HCT116 (cell line): Measurements from ENCODE around the gene SLFN5. TPM values are rescaled to one million over a fixed set of nuclear protein-coding genes. Genes with fewer than 3 reads are reported as not detected.

ENCODE experiments used
- ATAC-seq: fragments of 200-7000 bp; cut with Tn5 transposase; 2 replicates; pipeline ENCODE4 v1.9.1; 2020; ENCODE audit warnings: mild to moderate bottlenecking, moderate library complexity
- BruUV-seq: library from RNA; stranded (reverse); fragments of 400-500 nt; replicated peaks from 2 replicates; lab custom pipeline; 2021; lab: Mats Ljungman, UMichigan
- CTCF ChIA-PET: fragments of 300-600 bp; sonication (Branson Sonifier 250); formaldehyde crosslinking; loops from one replicate; lab custom pipeline; 2021; ENCODE audit warnings: antibody characterized with exemption; lab: Charles Lee
- POLR2A ChIA-PET: fragments of 300-600, 350-600 bp; sonication (Branson Sonifier 250); formaldehyde crosslinking; loops from one replicate; lab custom pipeline; 2021; ENCODE audit warnings: antibody characterized with exemption; lab: Charles Lee
- RAD21 ChIA-PET, 2 experiments: fragments of 300-600 bp; sonication (Branson Sonifier 250); formaldehyde crosslinking; loops; one replicate each; lab custom pipeline; 2023; ENCODE audit warnings: low total read pairs in 2 of 2; ENCODE audit not compliant: uncharacterized antibody in 2 of 2, unreplicated experiment in 2 of 2, low non-redundant PET in 1 of 2; lab: Charles Lee
- DNase-seq: peaks from one replicate; pipeline ENCODE4 v3.0.0-alpha.2; 2010; ENCODE audit warnings: low read depth, low spot score
- H2AFZ ChIP-seq: fragments of 200-600 bp; shearing (Covaris generic), sonication (generic); 2 replicates; pipeline ENCODE4 v1.6.1; 2017; ENCODE audit warnings: low read depth, mixed run types, mixed read lengths, antibody characterized with exemption, low read length; ENCODE audit not compliant: poor library complexity, severe bottlenecking
- H3K27ac ChIP-seq: 2 replicates; pipeline ENCODE4 v1.5.1; 2012; ENCODE audit warnings: low read depth, low read length
- H3K27me3 ChIP-seq: fragments of 200-600 bp; sonication (generic); 2 replicates; pipeline ENCODE4 v1.6.1; 2016; ENCODE audit warnings: mixed run types, low read length, mixed read lengths; ENCODE audit not compliant: insufficient read depth
- H3K36me3 ChIP-seq, 2 experiments: fragments of 200-500 bp in 1 of 2; fragments of 200-600 bp in 1 of 2; sonication (Bioruptor generic) in 1 of 2; sonication (generic) in 1 of 2; 2 replicates each; pipeline versions ENCODE4 v1.5.1 to v1.6.1; 2014 to 2016; ENCODE audit warnings: low read length in 2 of 2, inconsistent platforms in 1 of 2, mixed read lengths in 1 of 2, mixed run types in 1 of 2; ENCODE audit not compliant: insufficient read depth in 2 of 2, control insufficient read depth in 1 of 2
- H3K4me1 ChIP-seq, 2 experiments: fragments of 200-600 bp in 1 of 2; sonication (generic) in 1 of 2; 2 replicates each; pipeline versions ENCODE4 v1.5.1 to v1.6.1; 2012 to 2017; ENCODE audit warnings: low read length in 2 of 2, inconsistent platforms in 1 of 2, mild to moderate bottlenecking in 1 of 2, mixed read lengths in 1 of 2, mixed run types in 1 of 2, moderate library complexity in 1 of 2; ENCODE audit not compliant: insufficient read depth in 2 of 2, control insufficient read depth in 1 of 2
- H3K4me2 ChIP-seq: fragments of 200-600 bp; sonication (generic); 2 replicates; pipeline ENCODE4 v1.6.1; 2017; ENCODE audit warnings: mixed run types, low read length, mixed read lengths
- H3K4me3 ChIP-seq, 2 experiments: fragments of 200-600 bp in 1 of 2; sonication (generic) in 1 of 2; replicated peaks in 1 of 2; 2 replicates each; pipeline ENCODE4 v1.5.1; 2011 to 2016; ENCODE audit warnings: low read length in 2 of 2, control low read depth in 1 of 2, low read depth in 1 of 2, mild to moderate bottlenecking in 1 of 2, mixed read lengths in 1 of 2, mixed run types in 1 of 2
- H3K79me2 ChIP-seq: fragments of 200-600 bp; sonication (generic); 2 replicates; pipeline ENCODE4 v1.6.1; 2017; ENCODE audit warnings: mild to moderate bottlenecking, mixed run types, low read length, moderate library complexity, mixed read lengths; ENCODE audit not compliant: insufficient read depth
- H3K9ac ChIP-seq: fragments of 200-600 bp; sonication (generic); 2 replicates; pipeline ENCODE4 v1.6.1; 2016; ENCODE audit warnings: low read length, mixed read lengths
- H3K9me2 ChIP-seq: fragments of 200-600 bp; sonication (generic), shearing (Covaris generic); 2 replicates; pipeline ENCODE4 v1.6.1; 2017; ENCODE audit warnings: mixed run types, mild to moderate bottlenecking, moderate library complexity; ENCODE audit not compliant: insufficient read depth
- H3K9me3 ChIP-seq, 2 experiments: fragments of 200-500 bp in 1 of 2; fragments of 200-600 bp in 1 of 2; sonication (Bioruptor generic) in 1 of 2; sonication (generic) in 1 of 2; 2 replicates each; pipeline ENCODE4 v1.6.1; 2014 to 2017; ENCODE audit warnings: low read length in 2 of 2, mixed read lengths in 2 of 2, inconsistent platforms in 1 of 2, low read depth in 1 of 2, mild to moderate bottlenecking in 1 of 2, mixed run types in 1 of 2, moderate library complexity in 1 of 2; ENCODE audit not compliant: control insufficient read depth in 1 of 2, insufficient read depth in 1 of 2
- H4K20me1 ChIP-seq: fragments of 200-600 bp; sonication (generic), shearing (Covaris generic); 2 replicates; pipeline ENCODE4 v1.6.1; 2017; ENCODE audit warnings: mixed run types, mild to moderate bottlenecking, moderate library complexity; ENCODE audit not compliant: insufficient read depth
- CBX3 ChIP-seq: IDR thresholded peaks from 2 replicates; pipeline ENCODE4 v1.6.1; 2012; ENCODE audit warnings: low read depth
- CEBPB ChIP-seq: IDR thresholded peaks from 2 replicates; pipeline ENCODE4 v1.6.1; 2012; ENCODE audit warnings: low read depth
- ELF1 ChIP-seq: IDR thresholded peaks from 2 replicates; pipeline ENCODE4 v1.6.1; 2012; ENCODE audit warnings: low read depth, borderline replicate concordance
- EZH2 ChIP-seq: fragments of 200-600 bp; sonication (generic); IDR thresholded peaks from 2 replicates; pipeline ENCODE4 v1.6.1; 2017; ENCODE audit warnings: antibody characterized with exemption, mixed run types
- POLR2A ChIP-seq: IDR thresholded peaks from 2 replicates; pipeline ENCODE4 v1.7.0; 2011; ENCODE audit warnings: borderline replicate concordance; ENCODE audit not compliant: insufficient read depth, insufficient read length; ENCODE audit errors: extremely low read depth
- POLR2AphosphoS5 ChIP-seq: IDR thresholded peaks from 2 replicates; pipeline ENCODE4 v1.6.1; 2011; ENCODE audit warnings: mild to moderate bottlenecking, low read depth, low read length, moderate library complexity
- SIN3A ChIP-seq: IDR thresholded peaks from 2 replicates; pipeline ENCODE4 v1.6.1; 2012; ENCODE audit warnings: low read depth
- SRF ChIP-seq: IDR thresholded peaks from 2 replicates; pipeline ENCODE4 v1.6.1; 2012; ENCODE audit warnings: low read depth
- TCF7L2 ChIP-seq: IDR thresholded peaks from 2 replicates; pipeline ENCODE4 v1.7.0; 2011; ENCODE audit warnings: borderline replicate concordance, inconsistent platforms; ENCODE audit not compliant: insufficient read depth, insufficient read length; ENCODE audit errors: extremely low read depth
- YY1 ChIP-seq: IDR thresholded peaks from 2 replicates; pipeline ENCODE4 v1.6.1; 2011; ENCODE audit warnings: low read length, low read depth, moderate library complexity, mild to moderate bottlenecking; ENCODE audit not compliant: insufficient replicate concordance; ENCODE audit errors: extremely low read depth
- ZFX ChIP-seq: fragments of 450-650 bp; IDR thresholded peaks from 2 replicates; pipeline ENCODE4 v1.6.1; 2017
- intact Hi-C: fragments of 100-400 bp; cut with micrococcal nuclease; formaldehyde crosslinking; loops from 2 replicates; pipeline ENCODE4 v1.10.0; 2022
- total RNA-seq: library from RNA; stranded (reverse); gene quantifications from one replicate; pipeline ENCODE4 v1.2.1, GENCODE V29; 2021; ENCODE audit not compliant: unreplicated experiment
- TF ChIP-seq, protein P1 (sequence below): IDR thresholded peaks from 2 replicates; pipeline ENCODE4 v1.6.1; 2011; ENCODE audit warnings: mild to moderate bottlenecking, low read length, moderate library complexity; ENCODE audit not compliant: insufficient replicate concordance; ENCODE audit errors: extremely low read depth
- TF ChIP-seq, protein P2 (sequence below): IDR thresholded peaks from 2 replicates; pipeline ENCODE4 v1.6.1; 2012
- TF ChIP-seq, protein P3 (sequence below), 3 experiments: fragments of 200-600 bp in 1 of 3; sonication (generic) in 1 of 3; IDR thresholded peaks in 2 of 3; conservative IDR thresholded peaks in 1 of 3; 2 replicates each; pipeline ENCODE4 v1.5.1; 2012 to 2017; ENCODE audit warnings: low read depth in 2 of 3, low read length in 2 of 3, antibody characterized with exemption in 1 of 3, borderline replicate concordance in 1 of 3, control low read depth in 1 of 3, mild to moderate bottlenecking in 1 of 3, mixed read lengths in 1 of 3, mixed run types in 1 of 3, moderate library complexity in 1 of 3; ENCODE audit not compliant: insufficient read depth in 1 of 3
- TF ChIP-seq, protein P4 (sequence below): IDR thresholded peaks from 2 replicates; pipeline ENCODE4 v1.6.1; 2012
- TF ChIP-seq, protein P5 (sequence below): IDR thresholded peaks from 2 replicates; pipeline ENCODE4 v1.6.1; 2012; ENCODE audit warnings: low read depth

Gene SLFN5
- total RNA-seq, 1 experiment from 2014 or later: 23.7 TPM

DNA sequence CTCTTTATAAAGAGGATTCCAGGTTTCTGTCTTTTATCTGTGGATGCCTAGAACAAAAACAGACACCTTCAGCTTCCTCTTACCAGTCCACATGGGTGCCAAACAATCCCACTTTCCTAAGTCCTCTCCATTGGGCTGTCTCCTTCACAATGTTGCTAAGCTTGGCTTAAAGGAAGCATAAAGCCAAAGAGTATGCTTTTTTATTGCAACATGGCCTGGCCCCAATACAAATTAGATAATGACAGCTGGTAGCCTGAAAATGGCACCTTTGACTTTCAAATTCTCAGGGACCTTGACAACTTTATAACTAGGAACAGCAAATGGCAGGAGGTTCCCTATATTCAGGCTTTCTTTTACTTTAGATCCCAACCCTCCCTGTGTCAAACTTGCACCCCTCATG lies 55.8 kb downstream of the SLFN5 start:
- Histone ChIP-seq H2AFZ (no peak overlapping the region), H3K4me1 (peaks cover 2 to 3% of the 10 kb centered on the region in 2 experiments; a peak in 2 of 4 replicates), H3K9ac (no peak overlapping the region), H3K79me2 (no peaks in the 10 kb centered on the region), H3K27ac (no peak overlapping the region), H4K20me1 (no peaks in the 10 kb centered on the region), H3K27me3 (peaks cover 11% of the 10 kb centered on the region; the same call in 1 of the 2 replicates), H3K36me3 (no peaks in the 10 kb centered on the region), H3K4me3 (no peak overlapping the region), H3K9me3 (0 out of 4 replicates have a peak, but pooled peaks cover 3 to 4% of the 10 kb centered on the region in 2 experiments), H3K9me2 (no peaks in the 10 kb centered on the region), H3K4me2 (no peak overlapping the region)
- POLR2A ChIA-PET: no interaction called here
- intact Hi-C loops: no loop called here
- CTCF ChIA-PET: no interaction called here
- BruUV-seq: no TSS peak
- DNase-seq (no peak), ATAC-seq (no peak)
- RAD21 ChIA-PET: no interaction called here
- no peak for TF ChIP-seq ELF1
- TF ChIP-seq YY1: no peak
- TF ChIP-seq CBX3: no peak
- TF ChIP-seq SRF: no peak
- TF ChIP-seq, protein P1, sequence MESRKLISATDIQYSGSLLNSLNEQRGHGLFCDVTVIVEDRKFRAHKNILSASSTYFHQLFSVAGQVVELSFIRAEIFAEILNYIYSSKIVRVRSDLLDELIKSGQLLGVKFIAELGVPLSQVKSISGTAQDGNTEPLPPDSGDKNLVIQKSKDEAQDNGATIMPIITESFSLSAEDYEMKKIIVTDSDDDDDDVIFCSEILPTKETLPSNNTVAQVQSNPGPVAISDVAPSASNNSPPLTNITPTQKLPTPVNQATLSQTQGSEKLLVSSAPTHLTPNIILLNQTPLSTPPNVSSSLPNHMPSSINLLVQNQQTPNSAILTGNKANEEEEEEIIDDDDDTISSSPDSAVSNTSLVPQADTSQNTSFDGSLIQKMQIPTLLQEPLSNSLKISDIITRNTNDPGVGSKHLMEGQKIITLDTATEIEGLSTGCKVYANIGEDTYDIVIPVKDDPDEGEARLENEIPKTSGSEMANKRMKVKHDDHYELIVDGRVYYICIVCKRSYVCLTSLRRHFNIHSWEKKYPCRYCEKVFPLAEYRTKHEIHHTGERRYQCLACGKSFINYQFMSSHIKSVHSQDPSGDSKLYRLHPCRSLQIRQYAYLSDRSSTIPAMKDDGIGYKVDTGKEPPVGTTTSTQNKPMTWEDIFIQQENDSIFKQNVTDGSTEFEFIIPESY: no peak
- TF ChIP-seq TCF7L2: no peak
- no peak for TF ChIP-seq EZH2
- TF ChIP-seq CEBPB: no peak
- TF ChIP-seq, protein P2, sequence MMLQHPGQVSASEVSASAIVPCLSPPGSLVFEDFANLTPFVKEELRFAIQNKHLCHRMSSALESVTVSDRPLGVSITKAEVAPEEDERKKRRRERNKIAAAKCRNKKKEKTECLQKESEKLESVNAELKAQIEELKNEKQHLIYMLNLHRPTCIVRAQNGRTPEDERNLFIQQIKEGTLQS: no peak
- TF ChIP-seq, protein P3, sequence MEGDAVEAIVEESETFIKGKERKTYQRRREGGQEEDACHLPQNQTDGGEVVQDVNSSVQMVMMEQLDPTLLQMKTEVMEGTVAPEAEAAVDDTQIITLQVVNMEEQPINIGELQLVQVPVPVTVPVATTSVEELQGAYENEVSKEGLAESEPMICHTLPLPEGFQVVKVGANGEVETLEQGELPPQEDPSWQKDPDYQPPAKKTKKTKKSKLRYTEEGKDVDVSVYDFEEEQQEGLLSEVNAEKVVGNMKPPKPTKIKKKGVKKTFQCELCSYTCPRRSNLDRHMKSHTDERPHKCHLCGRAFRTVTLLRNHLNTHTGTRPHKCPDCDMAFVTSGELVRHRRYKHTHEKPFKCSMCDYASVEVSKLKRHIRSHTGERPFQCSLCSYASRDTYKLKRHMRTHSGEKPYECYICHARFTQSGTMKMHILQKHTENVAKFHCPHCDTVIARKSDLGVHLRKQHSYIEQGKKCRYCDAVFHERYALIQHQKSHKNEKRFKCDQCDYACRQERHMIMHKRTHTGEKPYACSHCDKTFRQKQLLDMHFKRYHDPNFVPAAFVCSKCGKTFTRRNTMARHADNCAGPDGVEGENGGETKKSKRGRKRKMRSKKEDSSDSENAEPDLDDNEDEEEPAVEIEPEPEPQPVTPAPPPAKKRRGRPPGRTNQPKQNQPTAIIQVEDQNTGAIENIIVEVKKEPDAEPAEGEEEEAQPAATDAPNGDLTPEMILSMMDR (IDR thresholded peaks at IDR 0.05 in 2 of 3, conservative IDR thresholded peaks at IDR 0.05 in 1 of 3; ENCODE audit: borderline replicate concordance in 1 of 3, insufficient read depth in 1 of 3, low read depth in 2 of 3, low read length in 2 of 3): no peak
- TF ChIP-seq, protein P4, sequence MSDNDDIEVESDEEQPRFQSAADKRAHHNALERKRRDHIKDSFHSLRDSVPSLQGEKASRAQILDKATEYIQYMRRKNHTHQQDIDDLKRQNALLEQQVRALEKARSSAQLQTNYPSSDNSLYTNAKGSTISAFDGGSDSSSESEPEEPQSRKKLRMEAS: no peak
- no peak for TF ChIP-seq SIN3A
- TF ChIP-seq POLR2AphosphoS5: no peak
- no peak for TF ChIP-seq POLR2A
- no peak for TF ChIP-seq ZFX
- TF ChIP-seq, protein P5, sequence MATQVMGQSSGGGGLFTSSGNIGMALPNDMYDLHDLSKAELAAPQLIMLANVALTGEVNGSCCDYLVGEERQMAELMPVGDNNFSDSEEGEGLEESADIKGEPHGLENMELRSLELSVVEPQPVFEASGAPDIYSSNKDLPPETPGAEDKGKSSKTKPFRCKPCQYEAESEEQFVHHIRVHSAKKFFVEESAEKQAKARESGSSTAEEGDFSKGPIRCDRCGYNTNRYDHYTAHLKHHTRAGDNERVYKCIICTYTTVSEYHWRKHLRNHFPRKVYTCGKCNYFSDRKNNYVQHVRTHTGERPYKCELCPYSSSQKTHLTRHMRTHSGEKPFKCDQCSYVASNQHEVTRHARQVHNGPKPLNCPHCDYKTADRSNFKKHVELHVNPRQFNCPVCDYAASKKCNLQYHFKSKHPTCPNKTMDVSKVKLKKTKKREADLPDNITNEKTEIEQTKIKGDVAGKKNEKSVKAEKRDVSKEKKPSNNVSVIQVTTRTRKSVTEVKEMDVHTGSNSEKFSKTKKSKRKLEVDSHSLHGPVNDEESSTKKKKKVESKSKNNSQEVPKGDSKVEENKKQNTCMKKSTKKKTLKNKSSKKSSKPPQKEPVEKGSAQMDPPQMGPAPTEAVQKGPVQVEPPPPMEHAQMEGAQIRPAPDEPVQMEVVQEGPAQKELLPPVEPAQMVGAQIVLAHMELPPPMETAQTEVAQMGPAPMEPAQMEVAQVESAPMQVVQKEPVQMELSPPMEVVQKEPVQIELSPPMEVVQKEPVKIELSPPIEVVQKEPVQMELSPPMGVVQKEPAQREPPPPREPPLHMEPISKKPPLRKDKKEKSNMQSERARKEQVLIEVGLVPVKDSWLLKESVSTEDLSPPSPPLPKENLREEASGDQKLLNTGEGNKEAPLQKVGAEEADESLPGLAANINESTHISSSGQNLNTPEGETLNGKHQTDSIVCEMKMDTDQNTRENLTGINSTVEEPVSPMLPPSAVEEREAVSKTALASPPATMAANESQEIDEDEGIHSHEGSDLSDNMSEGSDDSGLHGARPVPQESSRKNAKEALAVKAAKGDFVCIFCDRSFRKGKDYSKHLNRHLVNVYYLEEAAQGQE: no peak
